Stimulated activated CD4-positive, alpha-beta T cell treated with anti-CD3 and anti-CD28 coated beads, Interleukin-1b, Interleukin-23, amount 100 ng/mL, for 24 hours (primary cell): ENCODE results near the gene SDK1.
"Not testable (repeated sequence)": the region's sequence is repeated elsewhere in the genome, so short reads cannot be mapped to it uniquely, and the experiment has no call there.

Source experiments
- DNase-seq, 4 experiments: peaks; one replicate each; pipeline ENCODE4 v3.0.0-alpha.2; 2020; ENCODE audit warnings: low read depth in 4 of 4, low spot score in 1 of 4

SDK1 gene

DNA sequence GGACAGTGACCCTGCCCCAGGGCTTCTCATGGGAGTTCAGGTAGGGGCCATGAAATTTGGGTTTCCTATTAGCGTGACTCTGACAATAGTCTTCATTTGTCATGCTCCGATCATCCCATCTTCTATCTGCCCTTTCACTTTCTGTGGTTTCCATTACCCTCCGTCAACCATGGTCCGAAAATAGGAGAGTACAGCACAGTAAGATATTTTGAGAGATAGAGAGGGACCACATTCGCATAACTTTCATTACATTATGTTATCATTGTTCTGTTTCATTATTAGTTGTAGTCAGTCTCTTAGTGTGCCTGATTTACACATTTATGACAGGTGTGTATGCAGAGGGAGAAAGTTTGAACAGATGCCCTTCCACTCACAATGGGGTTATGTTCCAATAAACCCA, 649.2 kb downstream of the SDK1 start:
- DNase-seq: no peak

DNA sequence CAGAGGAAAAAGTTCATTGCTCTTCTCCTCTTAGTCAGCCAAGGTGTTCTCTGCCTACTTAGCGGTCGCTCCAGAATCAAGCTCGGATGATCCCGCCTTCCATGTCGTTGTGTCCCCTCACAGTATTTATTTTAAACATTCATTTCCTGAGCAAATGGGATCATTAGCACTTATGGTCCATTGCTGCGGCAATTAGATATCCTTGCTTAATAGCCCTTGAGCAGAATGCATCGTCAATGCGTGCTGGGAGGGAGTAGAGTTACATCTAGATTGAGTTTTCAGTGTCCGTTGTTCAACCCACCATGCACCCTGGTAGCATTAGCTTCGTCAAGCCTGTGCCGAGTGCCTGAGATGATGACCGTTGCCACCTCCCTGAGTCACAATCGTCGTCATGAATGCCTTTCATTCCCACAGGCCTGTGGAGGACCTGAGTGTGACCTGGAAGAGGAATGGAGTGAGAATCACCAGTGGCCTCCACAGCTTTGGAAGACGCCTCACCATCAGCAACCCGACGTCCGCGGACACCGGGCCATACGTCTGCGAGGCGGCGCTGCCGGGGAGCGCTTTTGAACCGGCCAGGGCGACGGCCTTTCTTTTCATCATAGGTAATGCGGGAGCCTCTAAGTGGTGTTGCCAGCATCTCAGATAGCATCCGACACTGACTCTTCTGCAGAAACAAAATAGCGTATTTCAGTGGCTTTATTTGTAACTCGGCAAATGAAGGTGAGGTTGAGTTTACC, 650.4 kb downstream of the SDK1 start:
- DNase-seq: no peak

- DNase-seq: no peak
These were observed 652.1 kb downstream of the SDK1 start for GRCh38 chr7:3953133-3953532.

DNA sequence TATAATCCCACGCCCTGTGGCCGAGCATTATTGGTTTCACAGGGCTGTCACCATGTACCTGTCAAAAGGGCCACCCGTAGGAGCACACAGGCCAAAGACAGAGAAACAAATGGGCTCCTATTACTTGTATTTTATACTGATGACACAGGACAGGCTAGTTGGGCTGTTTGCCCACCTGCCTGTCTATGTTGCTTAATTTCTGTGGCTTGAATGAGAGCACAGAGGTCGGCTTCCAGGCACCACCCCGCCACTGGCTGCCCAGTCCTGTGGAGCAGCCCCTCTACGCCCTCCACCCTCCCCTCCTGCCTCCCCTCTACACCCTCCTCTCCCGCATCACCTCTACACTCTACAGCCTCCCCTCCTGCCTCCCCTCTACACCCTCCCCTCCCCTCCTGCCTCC, 652.9 kb downstream of the SDK1 start:
- no peak for DNase-seq

- no peak for DNase-seq
These were observed 654.0 kb downstream of the SDK1 start for GRCh38 chr7:3955026-3955425.

- DNase-seq: no peak
These were observed 655.0 kb downstream of the SDK1 start for GRCh38 chr7:3955751-3956696.

DNA sequence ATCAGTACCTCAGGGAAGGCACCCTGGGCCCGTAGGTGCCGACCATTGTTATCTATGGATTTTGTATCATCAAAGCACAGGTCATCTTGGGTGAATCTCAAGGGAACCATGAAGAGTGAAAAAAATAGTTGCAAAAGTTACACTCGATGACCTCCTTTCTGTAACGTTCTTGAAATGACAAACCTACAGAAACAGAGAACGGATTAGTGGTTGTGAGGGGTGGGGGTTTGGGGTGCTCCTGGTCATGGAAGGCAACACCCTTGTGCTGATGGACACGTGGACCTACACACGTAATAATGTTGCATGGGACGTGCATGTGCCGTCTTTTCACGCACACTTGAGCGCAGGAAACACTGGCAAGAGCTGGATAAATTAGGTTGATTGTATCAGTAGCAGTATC, 655.9 kb downstream of the SDK1 start:
- DNase-seq: no peak

DNA sequence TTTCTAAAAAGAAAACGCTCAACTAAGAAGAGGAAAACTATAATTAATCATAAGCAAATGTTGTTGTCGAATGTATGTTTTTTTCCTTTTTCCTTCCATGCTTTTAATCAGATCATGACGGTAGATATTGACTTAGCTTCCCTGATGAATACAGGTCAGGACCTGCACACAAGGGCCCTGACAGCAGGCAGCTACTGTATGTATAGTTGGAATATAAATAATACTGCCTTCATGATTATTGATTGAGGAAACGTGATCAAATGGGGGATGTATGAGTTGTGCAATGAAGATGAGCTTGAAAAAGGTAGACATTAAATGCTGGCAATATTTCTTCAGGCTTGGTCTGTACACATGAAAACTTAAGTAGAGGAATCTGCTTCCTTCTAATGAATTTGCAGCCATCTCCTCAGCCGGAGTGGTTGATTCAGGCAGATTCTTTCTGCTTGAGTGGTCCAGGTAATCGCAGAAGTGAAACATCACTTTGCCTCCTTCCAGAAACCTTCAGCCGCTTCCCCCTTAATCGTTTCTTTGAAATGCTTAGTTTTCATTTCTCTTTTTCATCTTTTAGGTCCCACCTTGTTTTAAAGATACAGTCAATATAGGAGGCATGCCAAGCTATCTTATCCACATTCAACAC, 656.5 kb downstream of the SDK1 start:
- no peak for DNase-seq

GRCh38 chr7:3958109-3958483, 657.0 kb downstream of the SDK1 start:
- DNase-seq: no peak

DNA sequence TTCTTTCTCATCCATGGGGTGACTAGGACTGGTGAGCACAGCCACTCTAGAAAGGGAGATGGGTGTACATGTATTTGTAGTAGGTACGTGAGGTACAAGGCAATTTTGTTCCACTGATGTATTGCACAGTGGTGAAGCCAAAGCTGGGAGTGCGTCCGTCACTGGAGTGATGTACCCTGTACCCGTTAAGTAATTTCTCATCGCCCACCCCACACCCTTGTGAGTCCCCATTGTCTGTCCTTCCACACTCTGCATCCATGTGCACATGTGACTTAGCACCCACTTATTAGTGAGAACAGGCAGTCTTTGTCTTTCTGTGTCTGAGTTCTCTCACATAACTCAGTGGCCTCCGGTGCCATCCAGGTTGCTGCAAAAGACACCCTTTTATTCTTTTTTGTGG, 658.3 kb downstream of the SDK1 start:
- DNase-seq: no peak

DNA sequence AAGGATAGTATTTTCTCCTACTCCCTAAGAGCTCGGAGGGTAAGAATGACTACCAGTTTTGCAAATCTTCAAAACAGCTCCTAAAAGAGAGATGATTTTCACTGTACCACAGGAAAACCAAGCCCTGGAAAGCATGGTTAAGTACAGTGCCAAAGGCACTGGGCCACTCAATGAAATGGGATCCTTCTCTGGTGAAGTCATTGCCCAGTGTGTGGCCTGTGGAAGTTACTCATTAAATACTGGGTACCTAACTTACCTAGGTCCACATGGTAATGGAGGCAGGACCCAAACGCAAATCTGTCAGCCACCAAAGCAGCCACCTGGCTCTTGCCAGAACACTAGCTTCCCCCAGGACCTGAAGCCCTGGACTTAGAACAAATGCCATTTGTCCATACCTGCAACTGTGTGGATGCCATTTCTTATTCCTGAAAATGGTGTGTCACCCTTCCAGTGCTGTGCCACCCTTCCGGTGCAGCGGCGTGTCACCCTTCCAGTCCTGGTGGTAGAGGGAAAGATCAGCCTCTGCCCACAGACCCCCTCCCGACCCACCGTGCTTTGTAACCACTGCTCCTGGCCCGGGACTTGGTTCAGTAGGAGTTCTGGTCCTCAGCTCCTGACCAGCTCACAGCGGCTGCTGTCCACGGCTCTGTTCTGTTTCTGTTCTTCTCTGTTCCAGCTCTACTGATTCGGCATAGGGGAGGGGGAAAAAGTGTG, 659.2 kb downstream of the SDK1 start:
- no peak for DNase-seq

GRCh38 chr7:3960942-3961341, 659.9 kb downstream of the SDK1 start:
- no peak for DNase-seq

GRCh38 chr7:3961857-3962503, 660.9 kb downstream of the SDK1 start:
- DNase-seq: no peak

GRCh38 chr7:3963768-3964167, 662.7 kb downstream of the SDK1 start:
- not testable (repeated sequence) for DNase-seq

DNA sequence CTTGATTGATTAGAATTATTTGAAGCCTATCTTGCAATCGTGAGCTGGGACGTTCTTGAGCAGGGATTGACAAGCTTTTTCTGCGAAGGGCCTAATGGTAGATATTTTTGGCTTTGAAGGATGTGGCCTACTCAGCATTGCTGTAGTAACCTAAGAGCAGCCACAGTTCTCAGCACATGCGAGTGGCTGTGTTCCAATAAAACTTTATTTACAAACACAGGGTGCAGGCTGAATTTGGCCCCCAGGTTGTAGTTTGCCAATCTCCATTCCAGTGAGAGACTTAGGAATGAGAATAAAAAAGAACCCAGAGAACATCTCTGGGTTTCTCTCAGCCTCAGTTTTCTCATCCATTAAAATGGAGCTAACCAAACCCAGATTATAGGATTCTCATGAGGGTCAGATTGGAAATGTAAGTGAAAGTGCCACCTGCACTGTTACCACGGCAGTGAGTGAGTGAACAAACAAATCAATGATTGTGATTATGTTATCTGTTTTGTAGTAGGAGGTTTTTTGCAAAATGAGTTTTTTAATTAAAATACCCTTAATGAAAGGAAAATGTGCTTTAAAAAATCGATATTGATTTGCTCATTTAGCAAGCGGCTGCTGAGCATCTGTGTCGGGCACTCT, 664.0 kb downstream of the SDK1 start:
- no peak for DNase-seq

- DNase-seq: no peak
These were observed 664.8 kb downstream of the SDK1 start for GRCh38 chr7:3965794-3966395.

DNA sequence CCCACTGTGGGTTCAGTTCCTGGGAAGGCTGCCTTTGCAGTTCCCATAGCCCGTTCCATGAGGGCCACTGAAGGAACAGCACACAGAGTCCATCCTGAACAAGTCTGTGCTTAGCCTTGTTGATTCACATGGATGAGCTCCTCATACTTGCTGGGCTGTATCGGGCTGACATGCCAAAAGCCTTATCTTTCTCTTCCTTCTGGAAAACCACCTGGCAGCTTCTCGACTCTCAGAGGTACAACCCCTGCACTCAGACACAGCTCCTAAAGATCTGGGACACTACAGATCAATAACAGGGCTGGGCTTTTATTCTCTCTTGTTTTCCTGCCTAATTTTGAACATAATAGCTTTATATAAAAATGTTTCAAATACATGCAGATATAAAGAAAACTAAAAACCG, 667.2 kb downstream of the SDK1 start:
- no peak for DNase-seq

DNA sequence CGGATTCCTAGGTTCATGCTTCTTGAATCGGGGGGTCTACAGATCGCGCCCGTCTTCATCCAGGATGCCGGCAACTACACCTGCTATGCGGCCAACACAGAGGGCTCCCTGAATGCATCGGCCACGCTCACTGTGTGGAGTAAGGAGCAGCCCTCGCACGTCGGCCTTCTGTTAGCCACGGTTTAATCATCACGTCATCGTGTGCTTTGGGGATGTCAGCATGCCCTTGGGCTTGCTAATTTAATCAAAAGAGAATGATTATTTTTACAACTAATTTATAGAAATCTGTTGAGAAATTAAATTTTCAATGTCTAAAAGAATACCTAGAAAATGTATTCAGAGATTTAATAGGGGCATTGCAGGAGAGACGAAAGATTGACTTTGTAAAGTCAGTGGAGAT, 668.2 kb downstream of the SDK1 start:
- no peak for DNase-seq

- no peak for DNase-seq
These were observed 670.3 kb downstream of the SDK1 start for GRCh38 chr7:3971323-3971722.

- DNase-seq: no peak
These were observed 672.2 kb downstream of the SDK1 start for GRCh38 chr7:3973264-3973663.
